HUES6 (cell line): ENCODE results near the gene ERLEC1.
A peak's percentile ranks its signal among the peaks of the same experiment; 100 is the strongest.
"Not testable (repeated sequence)": the region's sequence is repeated elsewhere in the genome, so short reads cannot be mapped to it uniquely, and the experiment has no call there.

Experiments
- H3K27ac ChIP-seq: 2 replicates; pipeline ENCODE4 v1.7.0; 2013; ENCODE audit warnings: low read depth, mild to moderate bottlenecking, low read length, inconsistent platforms
- H3K27me3 ChIP-seq: 2 replicates; pipeline ENCODE4 v1.6.1; 2013; ENCODE audit warnings: low read length; ENCODE audit not compliant: control insufficient read depth, insufficient read depth
- H3K36me3 ChIP-seq: 2 replicates; pipeline ENCODE4 v1.6.1; 2013; ENCODE audit warnings: low read length; ENCODE audit not compliant: control insufficient read depth, insufficient read depth
- H3K4me1 ChIP-seq: 2 replicates; pipeline ENCODE4 v1.6.1; 2013; ENCODE audit warnings: low read length; ENCODE audit not compliant: control insufficient read depth, insufficient read depth
- H3K4me3 ChIP-seq: 2 replicates; pipeline ENCODE4 v1.5.1; 2013; ENCODE audit warnings: low read depth, low read length
- H3K9ac ChIP-seq: one replicate; pipeline ENCODE4 v1.6.1; 2013; ENCODE audit warnings: mild to moderate bottlenecking, low read length
- H3K9me3 ChIP-seq: 2 replicates; pipeline ENCODE4 v1.6.1; 2013; ENCODE audit warnings: low read depth, low read length; ENCODE audit not compliant: control insufficient read depth, insufficient read depth

The ERLEC1 gene

GRCh38 chr2:53840580-53840979 lies 53.7 kb downstream of the ERLEC1 start:
- Histone ChIP-seq H3K9ac (no peak overlapping the region), H3K36me3 (no peaks in the 10 kb centered on the region), H3K9me3 (peaks cover 6% of the 10 kb centered on the region; the same call in 1 of the 2 replicates), H3K4me3 (no peak overlapping the region), H3K4me1 (no peaks in the 10 kb centered on the region), H3K27me3 (no peaks in the 10 kb centered on the region), H3K27ac (no peak overlapping the region)

GRCh38 chr2:53841651-53842050 lies 54.8 kb downstream of the ERLEC1 start:
- H3K9me3 ChIP-seq, H3K36me3 ChIP-seq, H3K27ac ChIP-seq, H3K4me1 ChIP-seq, H3K4me3 ChIP-seq, H3K9ac ChIP-seq, H3K27me3 ChIP-seq: not testable (repeated sequence)

GRCh38 chr2:53842891-53843290 lies 56.0 kb downstream of the ERLEC1 start:
- Histone ChIP-seq H3K9ac (no peak overlapping the region), H3K4me3 (no peak overlapping the region)

GRCh38 chr2:53843595-53843994 lies 56.8 kb downstream of the ERLEC1 start:
- H3K36me3 ChIP-seq, result 0 out of 2 replicates have a peak, but pooled peaks cover 3% of the 10 kb centered on the region
- no peaks in the 10 kb centered on the region for H3K4me1 ChIP-seq
- peaks cover 6% of the 10 kb centered on the region; the same call in 1 of the 2 replicates for H3K9me3 ChIP-seq
- no peak overlapping the region for H3K9ac ChIP-seq
- no peak overlapping the region for H3K4me3 ChIP-seq
- H3K27ac ChIP-seq, result no peak overlapping the region
- H3K27me3 ChIP-seq, result no peaks in the 10 kb centered on the region

More at GRCh38 chr2:53842891-53843290, 56.0 kb downstream of the ERLEC1 start:
- Histone ChIP-seq H3K27ac (no peak overlapping the region), H3K4me1 (no peaks in the 10 kb centered on the region), H3K36me3 (0 out of 2 replicates have a peak, but pooled peaks cover 1% of the 10 kb centered on the region), H3K27me3 (no peaks in the 10 kb centered on the region), H3K9me3 (peaks cover 6% of the 10 kb centered on the region; the same call in 1 of the 2 replicates)

- Histone ChIP-seq H3K9me3 (no peaks in the 10 kb centered on the region), H3K36me3 (peaks cover 10% of the 10 kb centered on the region), H3K27ac (no peak overlapping the region), H3K4me3 (no peak overlapping the region), H3K4me1 (no peaks in the 10 kb centered on the region), H3K27me3 (no peaks in the 10 kb centered on the region), H3K9ac (no peak overlapping the region)
Measured at GRCh38 chr2:53848062-53848461, 61.2 kb downstream of the ERLEC1 start.

- not testable (repeated sequence) for H3K27ac ChIP-seq, H3K4me3 ChIP-seq, H3K27me3 ChIP-seq, H3K4me1 ChIP-seq, H3K9me3 ChIP-seq, H3K9ac ChIP-seq
- H3K36me3 ChIP-seq, result peaks cover 31% of the 10 kb centered on the region
Measured at GRCh38 chr2:53851052-53851757, 64.4 kb downstream of the ERLEC1 start.

- no peaks in the 10 kb centered on the region for H3K4me1 ChIP-seq
- H3K4me3 ChIP-seq, result no peak overlapping the region
- peaks cover 35% of the 10 kb centered on the region for H3K36me3 ChIP-seq
- no peaks in the 10 kb centered on the region for H3K9me3 ChIP-seq
- H3K27me3 ChIP-seq, result no peaks in the 10 kb centered on the region
- no peak overlapping the region for H3K27ac ChIP-seq
- H3K9ac ChIP-seq, result no peak overlapping the region
Measured at GRCh38 chr2:53852532-53852931, 65.7 kb downstream of the ERLEC1 start.

GRCh38 chr2:53854678-53855077 lies 67.8 kb downstream of the ERLEC1 start:
- Histone ChIP-seq H3K4me1 (no peaks in the 10 kb centered on the region), H3K27ac (no peak overlapping the region), H3K9me3 (no peaks in the 10 kb centered on the region), H3K36me3 (peaks cover 32% of the 10 kb centered on the region), H3K9ac (no peak overlapping the region), H3K4me3 (no peak overlapping the region), H3K27me3 (no peaks in the 10 kb centered on the region)

GRCh38 chr2:53856272-53856671 lies 69.4 kb downstream of the ERLEC1 start:
- H3K9me3 ChIP-seq, result no peaks in the 10 kb centered on the region
- no peak overlapping the region for H3K9ac ChIP-seq
- H3K27me3 ChIP-seq, result no peaks in the 10 kb centered on the region
- no peak overlapping the region for H3K27ac ChIP-seq
- H3K4me3 ChIP-seq, result no peak overlapping the region
- H3K4me1 ChIP-seq, result no peaks in the 10 kb centered on the region
- H3K36me3 ChIP-seq, result peaks cover 34% of the 10 kb centered on the region

GRCh38 chr2:53859206-53860181 lies 72.7 kb downstream of the ERLEC1 start, which contains the start of gene GPR75:
TSS of gene GPR75 (minus strand) at chr2:53859967. CDS start at chr2:53854756, 5,211 bp downstream.
- Histone ChIP-seq H3K9me3 (no peaks in the 10 kb centered on the region), H3K9ac (no peak within 1 kb of the TSS), H3K4me1 (no peaks in the 10 kb centered on the region), H3K36me3 (peaks cover 27% of the 10 kb centered on the region), H3K4me3 (peak within 1 kb of the TSS; percentile 56; the same call in 1 of the 2 replicates), H3K27me3 (no peaks in the 10 kb centered on the region), H3K27ac (no peak within 1 kb of the TSS)

GRCh38 chr2:53861824-53862223 lies 75.0 kb downstream of the ERLEC1 start:
- no peak overlapping the region for H3K4me3 ChIP-seq
- no peaks in the 10 kb centered on the region for H3K4me1 ChIP-seq
- H3K27me3 ChIP-seq, result no peaks in the 10 kb centered on the region
- H3K9ac ChIP-seq, result no peak overlapping the region
- H3K9me3 ChIP-seq, result no peaks in the 10 kb centered on the region
- H3K27ac ChIP-seq, result no peak overlapping the region
- H3K36me3 ChIP-seq, result peaks cover 39% of the 10 kb centered on the region
